C4-2B (cell line): ENCODE measurements around the gene OSM.

Experiments
- CTCF ChIP-seq: fragments of 450-650 bp; conservative IDR thresholded peaks from 2 replicates; pipeline ENCODE4 v1.5.1; 2017; ENCODE audit warnings: mild to moderate bottlenecking
- ZFX ChIP-seq: fragments of 450-650 bp; IDR thresholded peaks from 2 replicates; pipeline ENCODE4 v1.6.1; 2017

DNA sequence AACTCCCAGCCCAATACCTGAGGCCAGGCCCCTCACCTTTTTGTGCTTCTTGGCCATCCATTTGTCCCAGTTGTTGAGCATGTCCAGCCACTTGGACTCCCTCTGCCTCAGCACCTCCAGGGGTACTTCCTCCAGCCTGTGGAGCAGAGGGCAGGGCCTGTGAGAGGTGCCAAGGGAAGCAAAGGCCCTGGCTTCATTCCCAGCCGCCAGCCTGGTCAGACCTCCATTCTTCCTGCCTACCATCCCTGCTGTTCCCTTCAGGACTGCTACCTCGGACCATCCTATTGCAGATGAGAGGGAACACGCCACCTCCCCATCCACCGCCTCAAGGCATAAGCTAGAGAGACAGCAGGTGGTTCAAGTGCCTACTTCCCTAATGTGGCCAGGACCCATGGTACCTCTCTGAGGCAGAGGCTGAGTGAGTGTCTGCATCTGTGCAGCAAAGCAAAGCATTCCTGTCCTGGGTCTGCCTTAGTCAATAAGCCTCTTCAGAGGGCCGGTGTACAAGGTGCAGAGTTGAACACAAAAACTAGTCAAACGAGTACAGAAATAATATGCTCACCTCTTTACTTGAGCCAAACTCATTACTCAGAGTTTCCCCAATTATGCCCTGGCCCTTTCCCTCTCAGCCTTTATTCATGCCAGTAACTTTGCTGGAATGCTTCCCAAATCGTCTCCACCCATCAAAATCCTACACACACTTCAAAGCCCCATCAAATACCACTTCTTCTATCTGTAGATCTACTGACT, 38.0 kb upstream of the OSM start:
- TF ChIP-seq ZFX (no peak), CTCF (no peak)
